Activated CD8-positive, alpha-beta T cell treated with anti-CD3 and anti-CD28 coated beads for 36 hours (primary cell): ENCODE data around the gene MAGI2. TPM values are rescaled to one million over a fixed set of nuclear protein-coding genes. Genes with fewer than 3 reads are reported as not detected.

Experiments
- ATAC-seq: fragments of 200-7000 bp; cut with Tn5 transposase; one replicate; pipeline ENCODE4 v1.10.0; 2021; ENCODE audit warnings: mild to moderate bottlenecking, moderate library complexity
- CTCF ChIA-PET: fragments of 350-600 bp; sonication (Branson Sonifier 250); formaldehyde crosslinking; loops from one replicate; lab custom pipeline; 2021; ENCODE audit warnings: antibody characterized with exemption; lab: Charles Lee
- POLR2A ChIA-PET: fragments of 350-600 bp; sonication (Branson Sonifier 250); formaldehyde crosslinking; loops from one replicate; lab custom pipeline; 2021; ENCODE audit warnings: antibody characterized with exemption; lab: Charles Lee
- DNase-seq: peaks from one replicate; pipeline ENCODE4 v3.0.0-alpha.2; 2020
- H3K27ac Mint-ChIP-seq: one replicate; pipeline ENCODE4 v1.8.0; 2021; ENCODE audit warnings: mild to moderate bottlenecking, mixed read lengths
- H3K27me3 Mint-ChIP-seq: one replicate; pipeline ENCODE4 v1.8.0; 2021; ENCODE audit warnings: mixed read lengths
- H3K36me3 Mint-ChIP-seq: one replicate; pipeline ENCODE4 v1.8.0; 2021; ENCODE audit warnings: low read depth, mixed read lengths
- H3K4me1 Mint-ChIP-seq: one replicate; pipeline ENCODE4 v1.8.0; 2021; ENCODE audit warnings: low read depth, mixed read lengths
- H3K4me3 Mint-ChIP-seq: one replicate; pipeline ENCODE4 v1.8.0; 2021; ENCODE audit warnings: mild to moderate bottlenecking, moderate library complexity, mixed read lengths
- H3K9me3 Mint-ChIP-seq: one replicate; pipeline ENCODE4 v1.8.0; 2021; ENCODE audit warnings: mixed read lengths
- CTCF ChIP-seq: fragments of 200-600 bp; IDR thresholded peaks from one replicate; pipeline ENCODE4 v1.8.0; 2022; ENCODE audit warnings: antibody characterized with exemption, mild to moderate bottlenecking
- intact Hi-C: fragments of 100-400 bp; cut with micrococcal nuclease; formaldehyde crosslinking; loops from one replicate; pipeline ENCODE4 v1.10.0; 2022
- total RNA-seq, 2 experiments: library from RNA; stranded (reverse); gene quantifications; one replicate each; pipeline ENCODE4 v1.2.3, GENCODE V29; 2021

MAGI2 gene
- total RNA-seq, 2 experiments from 2014 or later: 0.04 to 0.09 TPM

- Mint-ChIP-seq H3K4me1 (no peaks in the 10 kb centered on the region), H3K9me3 (no peaks in the 10 kb centered on the region), H3K36me3 (no peaks in the 10 kb centered on the region), H3K27me3 (no peaks in the 10 kb centered on the region), H3K4me3 (no peak overlapping the region), H3K27ac (no peak overlapping the region)
- ChIA-PET POLR2A (no interaction called here), CTCF (no interaction called here)
- no peak for TF ChIP-seq CTCF
- ATAC-seq (no peak), DNase-seq (no peak)
- intact Hi-C loops: no loop called here
Observed at GRCh38 chr7:79240413-79240812, 213.1 kb downstream of the MAGI2 start.

GRCh38 chr7:79236352-79237028, 217.0 kb downstream of the MAGI2 start:
- POLR2A ChIA-PET: no interaction called here
- no peak for ATAC-seq

GRCh38 chr7:79227044-79227443, 226.4 kb downstream of the MAGI2 start:
- H3K4me1 Mint-ChIP-seq: no peaks in the 10 kb centered on the region
- H3K9me3 Mint-ChIP-seq: peaks cover 2% of the 10 kb centered on the region
- intact Hi-C loops: no loop called here
- TF ChIP-seq CTCF: no peak
- CTCF ChIA-PET: no interaction called here
- H3K4me3 Mint-ChIP-seq: no peak overlapping the region
- POLR2A ChIA-PET: no interaction called here
- no peaks in the 10 kb centered on the region for H3K36me3 Mint-ChIP-seq
- DNase-seq: no peak
- H3K27ac Mint-ChIP-seq: no peak overlapping the region
- H3K27me3 Mint-ChIP-seq: no peaks in the 10 kb centered on the region
- ATAC-seq: no peak

More at GRCh38 chr7:79236352-79237028, 217.0 kb downstream of the MAGI2 start:
- Mint-ChIP-seq H3K27ac (no peak overlapping the region), H3K4me3 (no peak overlapping the region), H3K36me3 (no peaks in the 10 kb centered on the region), H3K27me3 (no peaks in the 10 kb centered on the region), H3K9me3 (no peaks in the 10 kb centered on the region), H3K4me1 (no peaks in the 10 kb centered on the region)
- CTCF ChIA-PET: no interaction called here
- intact Hi-C loops: no loop called here
- TF ChIP-seq CTCF: no peak
- DNase-seq: no peak

GRCh38 chr7:79221211-79221610, 232.3 kb downstream of the MAGI2 start:
- no peak for ATAC-seq
- ChIA-PET CTCF (no interaction called here), POLR2A (no interaction called here)
- no peaks in the 10 kb centered on the region for H3K4me1 Mint-ChIP-seq
- H3K4me3 Mint-ChIP-seq: no peak overlapping the region
- no peak overlapping the region for H3K27ac Mint-ChIP-seq
- TF ChIP-seq CTCF: no peak
- no peaks in the 10 kb centered on the region for H3K9me3 Mint-ChIP-seq
- intact Hi-C loops: no loop called here
- no peak for DNase-seq
- H3K27me3 Mint-ChIP-seq: no peaks in the 10 kb centered on the region
- H3K36me3 Mint-ChIP-seq: no peaks in the 10 kb centered on the region

GRCh38 chr7:79217976-79218626, 235.4 kb downstream of the MAGI2 start:
- Mint-ChIP-seq H3K9me3 (no peaks in the 10 kb centered on the region), H3K27ac (no peak overlapping the region), H3K36me3 (no peaks in the 10 kb centered on the region), H3K27me3 (peaks cover 2% of the 10 kb centered on the region), H3K4me3 (no peak overlapping the region), H3K4me1 (no peaks in the 10 kb centered on the region)
- DNase-seq (no peak), ATAC-seq (no peak)
- POLR2A ChIA-PET: no interaction called here
- no peak for TF ChIP-seq CTCF
- CTCF ChIA-PET: no interaction called here
- intact Hi-C loops: no loop called here
